Measurements from ENCODE around the gene PHYKPL. TPM values are rescaled to one million over a fixed set of nuclear protein-coding genes. Genes with fewer than 3 reads are reported as not detected.

PHYKPL gene
- total and polyA plus RNA-seq, 2 donors (not counting 3 experiments of a cell fraction or from before 2014, with no cell fraction given): 71.7 to 81.7 TPM

GRCh38 chr5:178202541-178202940, 30.1 kb downstream of the PHYKPL start:
- TF ChIP-seq FOS (IDR thresholded peaks at IDR 0.05; ENCODE audit: borderline replicate concordance, insufficient read depth, low read length) (no peak), MYC (IDR thresholded peaks at IDR 0.05; ENCODE audit: low read depth, low read length) (no peak), CTCF (IDR thresholded peaks at IDR 0.05; ENCODE audit: extremely low read depth in 1 of 2, insufficient read depth in 1 of 2, low read depth in 1 of 2, low read length in 2 of 2) (no peak), JUN (IDR thresholded peaks at IDR 0.05; ENCODE audit: borderline replicate concordance, insufficient read depth, insufficient read length, low read depth) (no peak)
- ChIA-PET CTCF (interaction anchor here (1.4 kb wide), 1 partner anchor 127 kb away, joined by 3 read pairs; no protein-coding TSS in a partner anchor), POLR2A (no interaction called here)
- FAIRE-seq (no peak), DNase-seq (ENCODE audit: low read depth, low spot score) (no peak)
- H3K4me3 ChIP-seq (replicated peaks in 1 of 3; ENCODE audit: insufficient read depth in 1 of 3, low read depth in 1 of 3, low read length in 3 of 3): no peak overlapping the region
- H3K36me3 ChIP-seq (ENCODE audit: control insufficient read depth in 2 of 2, extremely low read depth in 1 of 2, insufficient read depth in 2 of 2, low read length in 2 of 2): peaks cover 6 to 9% of the 10 kb centered on the region in 2 experiments
- no peaks in the 10 kb centered on the region for H4K20me1 ChIP-seq (replicated peaks; ENCODE audit: control insufficient read depth, extremely low read depth, insufficient read depth, low read length)
- peaks cover 34% of the 10 kb centered on the region for H3K79me2 ChIP-seq (ENCODE audit: control insufficient read depth, insufficient read depth, low read length)
- H3K9me1 ChIP-seq (replicated peaks; ENCODE audit: control insufficient read depth, extremely low read depth, insufficient read depth, low read length): no peaks in the 10 kb centered on the region
- H3K27ac ChIP-seq (ENCODE audit: insufficient read depth, low read depth, low read length): no peak overlapping the region
- H3K27me3 ChIP-seq (ENCODE audit: control insufficient read depth in 2 of 2, insufficient read depth in 2 of 2, low read length in 2 of 2): no peaks in the 10 kb centered on the region
- peaks cover 20% of the 10 kb centered on the region for H3K4me1 ChIP-seq (ENCODE audit: control insufficient read depth, extremely low read depth, insufficient read depth, low read length)
- intact Hi-C loops (cut with micrococcal nuclease) (no loop called here), dilution Hi-C loops (cut with MboI; ENCODE audit: extremely low pct_ligation_motif_present, low sequenced_read_pairs) (no loop called here)
- H3K9ac ChIP-seq (replicated peaks; ENCODE audit: extremely low read depth, insufficient read depth, low read length): no peak overlapping the region
- H3K4me2 ChIP-seq (ENCODE audit: insufficient read depth, low read length): no peak overlapping the region
- no TSS peak for BruUV-seq (replicated peaks)
- H2AFZ ChIP-seq (ENCODE audit: low read depth, low read length): no peak overlapping the region
- no peaks in the 10 kb centered on the region for H3K9me3 ChIP-seq (replicated peaks; ENCODE audit: control insufficient read depth, insufficient read depth, low read length)

- intact Hi-C loops (cut with micrococcal nuclease) (no loop called here), dilution Hi-C loops (cut with MboI; ENCODE audit: extremely low pct_ligation_motif_present, low sequenced_read_pairs) (no loop called here)
- Histone ChIP-seq H3K4me3 (replicated peaks in 1 of 3; ENCODE audit: insufficient read depth in 1 of 3, low read depth in 1 of 3, low read length in 3 of 3) (no peak overlapping the region), H3K79me2 (ENCODE audit: control insufficient read depth, insufficient read depth, low read length) (peaks cover 28% of the 10 kb centered on the region), H3K4me2 (ENCODE audit: insufficient read depth, low read length) (no peak overlapping the region), H3K9ac (replicated peaks; ENCODE audit: extremely low read depth, insufficient read depth, low read length) (no peak overlapping the region), H3K27me3 (ENCODE audit: control insufficient read depth in 2 of 2, insufficient read depth in 2 of 2, low read length in 2 of 2) (no peaks in the 10 kb centered on the region), H3K4me1 (ENCODE audit: control insufficient read depth, extremely low read depth, insufficient read depth, low read length) (peaks cover 14% of the 10 kb centered on the region), H3K36me3 (ENCODE audit: control insufficient read depth in 2 of 2, extremely low read depth in 1 of 2, insufficient read depth in 2 of 2, low read length in 2 of 2) (peaks cover 2 to 5% of the 10 kb centered on the region in 2 experiments), H3K9me1 (replicated peaks; ENCODE audit: control insufficient read depth, extremely low read depth, insufficient read depth, low read length) (no peaks in the 10 kb centered on the region), H2AFZ (ENCODE audit: low read depth, low read length) (no peak overlapping the region), H3K9me3 (replicated peaks; ENCODE audit: control insufficient read depth, insufficient read depth, low read length) (no peaks in the 10 kb centered on the region), H4K20me1 (replicated peaks; ENCODE audit: control insufficient read depth, extremely low read depth, insufficient read depth, low read length) (no peaks in the 10 kb centered on the region), H3K27ac (ENCODE audit: insufficient read depth, low read depth, low read length) (no peak overlapping the region)
- DNase-seq (ENCODE audit: low read depth, low spot score): no peak
- CTCF ChIA-PET: interaction anchor here (1.0 to 1.4 kb wide), 3 partner anchors 9 to 126 kb away, joined by 3 read pairs; no protein-coding TSS in a partner anchor
- no TSS peak for BruUV-seq (replicated peaks)
- POLR2A ChIA-PET: no interaction called here
- peak; percentile 49 for FAIRE-seq
- TF ChIP-seq POLR2AphosphoS5 (IDR thresholded peaks at IDR 0.05; ENCODE audit: insufficient read depth, low read depth, low read length) (no peak), POLR2A (IDR thresholded peaks at IDR 0.05; ENCODE audit: low read depth, low read length) (no peak), EZH2 (IDR thresholded peaks at IDR 0.05; ENCODE audit: borderline replicate concordance, low read depth, low read length, severe bottlenecking) (no peak), CTCF (IDR thresholded peaks at IDR 0.05; ENCODE audit: extremely low read depth in 1 of 2, insufficient read depth in 1 of 2, low read depth in 1 of 2, low read length in 2 of 2) (no peak), MAX (IDR thresholded peaks at IDR 0.05; ENCODE audit: insufficient read depth, insufficient read length) (no peak), GATA2 (IDR thresholded peaks at IDR 0.05; ENCODE audit: insufficient read depth, insufficient read length, low read depth, low read length) (no peak), JUN (IDR thresholded peaks at IDR 0.05; ENCODE audit: borderline replicate concordance, insufficient read depth, insufficient read length, low read depth) (no peak), FOS (IDR thresholded peaks at IDR 0.05; ENCODE audit: borderline replicate concordance, insufficient read depth, low read length) (no peak), MYC (IDR thresholded peaks at IDR 0.05; ENCODE audit: low read depth, low read length) (no peak)
These were observed 30.7 kb downstream of the PHYKPL start for GRCh38 chr5:178201927-178202235.
